Endothelial cell of umbilical vein (primary cell): ENCODE measurements around the gene LRIT2. TPM values are rescaled to one million over a fixed set of nuclear protein-coding genes. Genes with fewer than 3 reads are reported as not detected.

ENCODE experiments used
- BruUV-seq: library from RNA; stranded (reverse); fragments of 400-500 nt; replicated peaks from 2 replicates; lab custom pipeline; 2021; lab: Mats Ljungman, UMichigan
- CTCF ChIA-PET: fragments of 300-600, 350-600 bp; sonication (Branson Sonifier 250); formaldehyde crosslinking; loops from one replicate; lab custom pipeline; 2021; ENCODE audit warnings: antibody characterized with exemption, inconsistent platforms; lab: Charles Lee
- POLR2A ChIA-PET: fragments of 300-600, 350-600 bp; sonication (Branson Sonifier 250); formaldehyde crosslinking; loops from one replicate; lab custom pipeline; 2021; ENCODE audit warnings: antibody characterized with exemption, inconsistent platforms; lab: Charles Lee
- DNase-seq: peaks from one replicate; pipeline ENCODE4 v3.0.0-alpha.2; 2011; ENCODE audit warnings: low read depth, low spot score
- FAIRE-seq: peaks from 2 replicates; lab custom pipeline; 2011; peaks lifted over from hg19 to GRCh38; lab: Jason Lieb, UNC
- H2AFZ ChIP-seq: 2 replicates; pipeline ENCODE4 v1.6.0; 2012; ENCODE audit warnings: low read depth, low read length, control low read depth, inconsistent platforms
- H3K27ac ChIP-seq: 2 replicates; pipeline ENCODE4 v1.5.1; 2011; ENCODE audit warnings: low read depth, mild to moderate bottlenecking, control low read depth, low read length, moderate library complexity; ENCODE audit not compliant: insufficient read depth
- H3K27me3 ChIP-seq, 2 experiments: 2 replicates each; pipeline versions ENCODE4 v1.6.0 to v1.6.1; 2011; ENCODE audit warnings: low read length in 2 of 2, mixed read lengths in 1 of 2; ENCODE audit not compliant: control insufficient read depth in 2 of 2, insufficient read depth in 2 of 2
- H3K36me3 ChIP-seq, 2 experiments: 2 replicates in 1 of 2; 3 replicates in 1 of 2; pipeline ENCODE4 v1.5.1; 2011; ENCODE audit warnings: low read length in 2 of 2, mild to moderate bottlenecking in 1 of 2, moderate library complexity in 1 of 2; ENCODE audit not compliant: control insufficient read depth in 2 of 2, insufficient read depth in 2 of 2; ENCODE audit errors: extremely low read depth in 1 of 2
- H3K4me1 ChIP-seq: 3 replicates; pipeline ENCODE4 v1.5.1; 2011; ENCODE audit warnings: mild to moderate bottlenecking, low read length; ENCODE audit not compliant: control insufficient read depth, insufficient read depth; ENCODE audit errors: extremely low read depth
- H3K4me2 ChIP-seq: 2 replicates; pipeline ENCODE4 v1.6.1; 2011; ENCODE audit warnings: low read length, control low read depth, mixed read lengths; ENCODE audit not compliant: insufficient read depth
- H3K4me3 ChIP-seq, 3 experiments: fragments of 200-600 bp in 1 of 3; sonication (generic), shearing (Covaris generic) in 1 of 3; replicated peaks in 1 of 3; 2 replicates each; pipeline ENCODE4 v1.5.1; 2011 to 2016; ENCODE audit warnings: control low read depth in 3 of 3, low read length in 3 of 3, mild to moderate bottlenecking in 2 of 3, inconsistent platforms in 1 of 3, low read depth in 1 of 3, moderate library complexity in 1 of 3; ENCODE audit not compliant: insufficient read depth in 1 of 3
- H3K79me2 ChIP-seq: 2 replicates; pipeline ENCODE4 v1.6.0; 2012; ENCODE audit warnings: low read length, inconsistent platforms; ENCODE audit not compliant: control insufficient read depth, insufficient read depth
- H3K9ac ChIP-seq: replicated peaks from 2 replicates; pipeline ENCODE3; 2011; ENCODE audit warnings: low read length, control low read depth; ENCODE audit not compliant: insufficient read depth; ENCODE audit errors: extremely low read depth
- H3K9me1 ChIP-seq: replicated peaks from 3 replicates; pipeline ENCODE4 v1.6.0; 2011; ENCODE audit warnings: mild to moderate bottlenecking, low read length; ENCODE audit not compliant: control insufficient read depth, insufficient read depth; ENCODE audit errors: extremely low read depth
- H3K9me3 ChIP-seq: replicated peaks from 2 replicates; pipeline ENCODE4 v1.5.1; 2012; ENCODE audit warnings: low read length, inconsistent platforms; ENCODE audit not compliant: control insufficient read depth, insufficient read depth
- H4K20me1 ChIP-seq: replicated peaks from 2 replicates; pipeline ENCODE3; 2011; ENCODE audit warnings: mild to moderate bottlenecking, low read length; ENCODE audit not compliant: control insufficient read depth, insufficient read depth; ENCODE audit errors: extremely low read depth
- CTCF ChIP-seq, 2 donors: IDR thresholded peaks; 1 replicate in 1 of 2; 2 replicates in 1 of 2; pipeline ENCODE4 v1.5.1; 2011; ENCODE audit warnings: low read length in 2 of 2, mild to moderate bottlenecking in 2 of 2, moderate library complexity in 2 of 2, control low read depth in 1 of 2, inconsistent platforms in 1 of 2, low read depth in 1 of 2; ENCODE audit not compliant: insufficient read depth in 1 of 2; ENCODE audit errors: extremely low read depth in 1 of 2
- EZH2 ChIP-seq: IDR thresholded peaks from 2 replicates; pipeline ENCODE4 v1.6.1; 2012; ENCODE audit warnings: borderline replicate concordance, low read depth, mild to moderate bottlenecking, moderate library complexity, low read length, inconsistent platforms; ENCODE audit not compliant: severe bottlenecking
- FOS ChIP-seq: IDR thresholded peaks from 2 replicates; pipeline ENCODE4 v1.6.1; 2011; ENCODE audit warnings: mild to moderate bottlenecking, low read length, moderate library complexity, borderline replicate concordance; ENCODE audit not compliant: insufficient read depth
- GATA2 ChIP-seq: IDR thresholded peaks from 2 replicates; pipeline ENCODE4 v1.7.0; 2011; ENCODE audit warnings: low read depth, mild to moderate bottlenecking, moderate library complexity, mixed read lengths, low read length; ENCODE audit not compliant: insufficient read length, insufficient read depth
- JUN ChIP-seq: IDR thresholded peaks from 2 replicates; pipeline ENCODE4 v1.6.1; 2011; ENCODE audit warnings: borderline replicate concordance, low read depth; ENCODE audit not compliant: insufficient read length, insufficient read depth
- MAX ChIP-seq: IDR thresholded peaks from 2 replicates; pipeline ENCODE4 v1.6.1; 2011; ENCODE audit not compliant: insufficient read depth, insufficient read length
- MYC ChIP-seq: IDR thresholded peaks from one replicate; pipeline ENCODE4 v1.6.1; 2011; ENCODE audit warnings: mild to moderate bottlenecking, low read depth, low read length
- POLR2A ChIP-seq: IDR thresholded peaks from 2 replicates; pipeline ENCODE4 v1.6.1; 2012; ENCODE audit warnings: low read depth, mild to moderate bottlenecking, control low read depth, low read length
- POLR2AphosphoS5 ChIP-seq: IDR thresholded peaks from 2 replicates; pipeline ENCODE4 v1.6.1; 2012; ENCODE audit warnings: low read depth, mild to moderate bottlenecking, control low read depth, low read length, moderate library complexity; ENCODE audit not compliant: insufficient read depth
- dilution Hi-C: fragments of 300-500 bp; cut with MboI; formaldehyde crosslinking; loops from one replicate; pipeline ENCODE4 v1.15.0; 2019; ENCODE audit warnings: low sequenced_read_pairs; ENCODE audit not compliant: extremely low pct_ligation_motif_present
- intact Hi-C: fragments of 100-400 bp; cut with micrococcal nuclease; formaldehyde crosslinking; loops from one replicate; pipeline ENCODE4 v1.10.0; 2022
- polyA plus RNA-seq, 4 experiments: library from polyadenylated mRNA; depleted of rRNA in 3 of 4; stranded (reverse) in 3 of 4; unstranded in 1 of 4; fragments of >200 nt; gene quantifications; 2 replicates each; pipeline versions ENCODE4 v1.2.1 to v1.2.3, GENCODE V29; 2011 to 2012; ENCODE audit warnings: missing spikeins in 1 of 4
- total RNA-seq: library from RNA; stranded (reverse); gene quantifications from 2 replicates; pipeline ENCODE4 v1.2.3, GENCODE V29; 2021

LRIT2 gene
- total and polyA plus RNA-seq, 2 donors (not counting 3 experiments of a cell fraction or from before 2014, with no cell fraction given), result not detected

DNA sequence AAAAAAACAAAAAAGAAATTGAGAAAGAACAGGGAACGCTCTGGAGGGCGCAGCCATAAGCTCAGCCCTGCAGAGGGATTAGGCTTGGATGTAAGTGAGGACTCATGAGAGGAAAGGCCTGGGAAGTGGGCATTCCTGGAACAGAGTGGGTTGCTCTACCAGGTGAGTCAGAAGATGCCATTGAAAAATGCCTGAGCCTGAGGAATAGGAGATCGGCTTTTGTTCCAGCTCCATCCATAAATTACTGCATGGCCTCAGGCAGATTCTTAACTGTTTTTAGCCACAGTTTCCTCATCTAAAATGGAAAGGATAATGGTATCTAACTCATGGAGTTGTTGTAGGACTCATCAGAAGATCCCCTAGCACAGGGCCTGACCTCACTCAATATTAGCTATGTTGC lies 18.4 kb upstream of the LRIT2 start:
- H3K9ac ChIP-seq, result no peak overlapping the region
- no peaks in the 10 kb centered on the region for H4K20me1 ChIP-seq
- BruUV-seq, result no TSS peak
- DNase-seq (no peak), FAIRE-seq (no peak)
- H3K4me2 ChIP-seq, result no peak overlapping the region
- dilution Hi-C loops (no loop called here), intact Hi-C loops (no loop called here)
- H3K4me1 ChIP-seq, result no peaks in the 10 kb centered on the region
- TF ChIP-seq CTCF (IDR thresholded peaks at IDR 0.05; ENCODE audit: extremely low read depth in 1 of 2, insufficient read depth in 1 of 2, low read depth in 1 of 2, low read length in 2 of 2) (no peak), EZH2 (no peak), POLR2AphosphoS5 (no peak), MYC (no peak), POLR2A (no peak), FOS (no peak), GATA2 (no peak), MAX (no peak), JUN (no peak)
- no peaks in the 10 kb centered on the region for H3K36me3 ChIP-seq
- H3K9me1 ChIP-seq, result no peaks in the 10 kb centered on the region
- H3K4me3 ChIP-seq, result no peak overlapping the region
- H3K9me3 ChIP-seq, result no peaks in the 10 kb centered on the region
- no peaks in the 10 kb centered on the region for H3K27me3 ChIP-seq
- ChIA-PET POLR2A (no interaction called here), CTCF (interaction anchor here (0.8 to 1.3 kb wide), 2 partner anchors 13 to 30 kb away, joined by 3 read pairs; no protein-coding TSS in a partner anchor)
- H3K27ac ChIP-seq, result no peak overlapping the region
- no peaks in the 10 kb centered on the region for H3K79me2 ChIP-seq
- H2AFZ ChIP-seq, result no peak overlapping the region
